Peyer's patch (tissue), 4 donors: ENCODE measurements around the gene BZW2.

Experiments used
- CTCF ChIP-seq, 6 experiments: fragments of 450-650 bp in 4 of 6; fragments of 200-600 bp in 2 of 6; sonication (generic) in 1 of 6; IDR thresholded peaks; one replicate each; pipeline ENCODE4 v1.5.1; 2017 to 2019; ENCODE audit warnings: antibody characterized with exemption in 6 of 6, mild to moderate bottlenecking in 3 of 6, moderate library complexity in 1 of 6
- POLR2A ChIP-seq, 2 donors: fragments of 450-650 bp; IDR thresholded peaks; one replicate each; pipeline ENCODE4 v1.5.1; 2017; ENCODE audit warnings: antibody characterized with exemption in 2 of 2, mild to moderate bottlenecking in 2 of 2, moderate library complexity in 2 of 2

GRCh38 chr7:16638282-16639280 is 7.4 kb upstream of the BZW2 start:
- TF ChIP-seq CTCF (IDR thresholded peaks at IDR 0.05): no peak
- TF ChIP-seq POLR2A (IDR thresholded peaks at IDR 0.05): no peak
